Measurements from ENCODE around the gene FAM222A.
A peak's percentile ranks its signal among the peaks of the same experiment; 100 is the strongest.

The FAM222A gene

DNA sequence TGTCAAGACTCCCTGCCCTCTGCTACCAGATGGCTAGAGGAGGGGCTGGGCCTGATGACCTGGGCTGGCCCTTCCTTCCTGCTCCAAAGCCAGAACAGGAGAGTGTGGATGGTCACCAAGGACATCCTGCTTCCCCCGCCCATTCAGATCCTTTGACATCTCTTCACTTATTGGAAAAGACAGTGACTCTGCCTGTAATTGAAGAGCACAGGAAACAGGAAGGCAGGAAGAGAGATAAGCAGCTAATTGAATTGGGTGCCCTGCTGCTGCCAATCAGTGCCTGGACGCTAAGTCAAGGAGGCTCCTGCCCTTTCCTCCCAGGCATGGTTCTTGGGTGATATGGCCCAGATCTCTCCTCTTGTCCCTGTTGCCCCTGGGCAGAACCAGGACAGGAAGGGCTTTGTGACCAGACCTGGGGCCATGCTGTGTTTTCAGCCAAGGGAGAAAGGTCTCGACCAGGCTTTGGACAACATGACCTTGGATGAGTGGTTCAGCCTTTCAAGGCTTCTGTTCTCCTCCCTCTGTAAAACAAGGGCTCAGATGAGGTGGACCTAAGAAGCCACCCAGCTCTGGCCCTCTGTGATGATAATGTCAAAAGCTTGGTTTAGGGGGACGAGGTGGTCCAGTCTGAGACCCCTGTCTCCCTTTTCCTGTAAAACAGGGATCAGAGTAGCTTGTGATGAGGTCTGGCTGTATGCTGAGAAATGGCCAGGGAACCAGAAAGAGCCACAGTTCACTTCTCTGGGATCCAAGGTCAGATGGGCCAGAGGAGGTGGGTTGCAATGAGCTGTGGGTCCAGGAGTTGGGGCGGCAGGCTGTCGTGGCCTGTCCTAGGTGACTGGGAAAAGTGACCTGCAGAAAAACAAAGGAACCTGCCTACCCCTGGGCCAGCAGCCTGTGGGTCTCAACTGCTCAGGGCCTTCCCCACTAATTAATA is 38.8 kb downstream of the FAM222A start:
- TF ChIP-seq ZFP30 (CRISPR knock-in tag; IDR thresholded peaks at IDR 0.05) (no peak), RARB (CRISPR knock-in tag; IDR thresholded peaks at IDR 0.05) (no peak), ESRRG (CRISPR knock-in tag; IDR thresholded peaks at IDR 0.05) (no peak), ZNF70 (CRISPR knock-in tag; IDR thresholded peaks at IDR 0.05) (peak; percentile 100), ZNF565 (CRISPR knock-in tag; conservative IDR thresholded peaks at IDR 0.05; ENCODE audit: low read depth) (peak; percentile 67; the same call in 1 of the 2 replicates), ZNF8 (CRISPR knock-in tag; IDR thresholded peaks at IDR 0.05) (peak; percentile 37), BACH2 (CRISPR knock-in tag; IDR thresholded peaks at IDR 0.05; ENCODE audit: borderline replicate concordance) (no peak), TCF4 (CRISPR knock-in tag; IDR thresholded peaks at IDR 0.05; ENCODE audit: borderline replicate concordance) (peak; percentile 94), PPARA (CRISPR knock-in tag; IDR thresholded peaks at IDR 0.05; ENCODE audit: borderline replicate concordance) (0 out of 2 replicates have a peak, but pooled peaks have one; percentile 36), GLIS3 (CRISPR knock-in tag; IDR thresholded peaks at IDR 0.05) (peak; percentile 75; the same call in 1 of the 2 replicates), ARNTL (CRISPR knock-in tag; IDR thresholded peaks at IDR 0.05; ENCODE audit: borderline replicate concordance, low read depth) (no peak), CSDC2 (CRISPR knock-in tag; IDR thresholded peaks at IDR 0.05) (no peak), OSR1 (CRISPR knock-in tag; IDR thresholded peaks at IDR 0.05) (no peak), ZFP3 (CRISPR knock-in tag; IDR thresholded peaks at IDR 0.05) (no peak), SNAI2 (CRISPR knock-in tag; IDR thresholded peaks at IDR 0.05) (no peak), ZC3H10 (CRISPR knock-in tag; IDR thresholded peaks at IDR 0.05) (no peak), TOX (CRISPR knock-in tag; IDR thresholded peaks at IDR 0.05; ENCODE audit: borderline replicate concordance) (no peak), ISL1 (CRISPR knock-in tag; IDR thresholded peaks at IDR 0.05) (no peak)
- TF ChIP-seq, protein P1, sequence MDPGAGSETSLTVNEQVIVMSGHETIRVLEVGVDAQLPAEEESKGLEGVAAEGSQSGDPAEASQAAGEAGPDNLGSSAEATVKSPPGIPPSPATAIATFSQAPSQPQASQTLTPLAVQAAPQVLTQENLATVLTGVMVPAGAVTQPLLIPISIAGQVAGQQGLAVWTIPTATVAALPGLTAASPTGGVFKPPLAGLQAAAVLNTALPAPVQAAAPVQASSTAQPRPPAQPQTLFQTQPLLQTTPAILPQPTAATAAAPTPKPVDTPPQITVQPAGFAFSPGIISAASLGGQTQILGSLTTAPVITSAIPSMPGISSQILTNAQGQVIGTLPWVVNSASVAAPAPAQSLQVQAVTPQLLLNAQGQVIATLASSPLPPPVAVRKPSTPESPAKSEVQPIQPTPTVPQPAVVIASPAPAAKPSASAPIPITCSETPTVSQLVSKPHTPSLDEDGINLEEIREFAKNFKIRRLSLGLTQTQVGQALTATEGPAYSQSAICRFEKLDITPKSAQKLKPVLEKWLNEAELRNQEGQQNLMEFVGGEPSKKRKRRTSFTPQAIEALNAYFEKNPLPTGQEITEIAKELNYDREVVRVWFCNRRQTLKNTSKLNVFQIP (CRISPR knock-in tag; IDR thresholded peaks at IDR 0.05; ENCODE audit: borderline replicate concordance, low read depth), result no peak
- TF ChIP-seq, protein P2, sequence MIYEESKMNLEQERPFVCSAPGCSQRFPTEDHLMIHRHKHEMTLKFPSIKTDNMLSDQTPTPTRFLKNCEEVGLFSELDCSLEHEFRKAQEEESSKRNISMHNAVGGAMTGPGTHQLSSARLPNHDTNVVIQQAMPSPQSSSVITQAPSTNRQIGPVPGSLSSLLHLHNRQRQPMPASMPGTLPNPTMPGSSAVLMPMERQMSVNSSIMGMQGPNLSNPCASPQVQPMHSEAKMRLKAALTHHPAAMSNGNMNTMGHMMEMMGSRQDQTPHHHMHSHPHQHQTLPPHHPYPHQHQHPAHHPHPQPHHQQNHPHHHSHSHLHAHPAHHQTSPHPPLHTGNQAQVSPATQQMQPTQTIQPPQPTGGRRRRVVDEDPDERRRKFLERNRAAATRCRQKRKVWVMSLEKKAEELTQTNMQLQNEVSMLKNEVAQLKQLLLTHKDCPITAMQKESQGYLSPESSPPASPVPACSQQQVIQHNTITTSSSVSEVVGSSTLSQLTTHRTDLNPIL (CRISPR knock-in tag; IDR thresholded peaks at IDR 0.05; ENCODE audit: low read depth), result 0 out of 2 replicates have a peak, but pooled peaks have one; percentile 34
- TF ChIP-seq, protein P3, sequence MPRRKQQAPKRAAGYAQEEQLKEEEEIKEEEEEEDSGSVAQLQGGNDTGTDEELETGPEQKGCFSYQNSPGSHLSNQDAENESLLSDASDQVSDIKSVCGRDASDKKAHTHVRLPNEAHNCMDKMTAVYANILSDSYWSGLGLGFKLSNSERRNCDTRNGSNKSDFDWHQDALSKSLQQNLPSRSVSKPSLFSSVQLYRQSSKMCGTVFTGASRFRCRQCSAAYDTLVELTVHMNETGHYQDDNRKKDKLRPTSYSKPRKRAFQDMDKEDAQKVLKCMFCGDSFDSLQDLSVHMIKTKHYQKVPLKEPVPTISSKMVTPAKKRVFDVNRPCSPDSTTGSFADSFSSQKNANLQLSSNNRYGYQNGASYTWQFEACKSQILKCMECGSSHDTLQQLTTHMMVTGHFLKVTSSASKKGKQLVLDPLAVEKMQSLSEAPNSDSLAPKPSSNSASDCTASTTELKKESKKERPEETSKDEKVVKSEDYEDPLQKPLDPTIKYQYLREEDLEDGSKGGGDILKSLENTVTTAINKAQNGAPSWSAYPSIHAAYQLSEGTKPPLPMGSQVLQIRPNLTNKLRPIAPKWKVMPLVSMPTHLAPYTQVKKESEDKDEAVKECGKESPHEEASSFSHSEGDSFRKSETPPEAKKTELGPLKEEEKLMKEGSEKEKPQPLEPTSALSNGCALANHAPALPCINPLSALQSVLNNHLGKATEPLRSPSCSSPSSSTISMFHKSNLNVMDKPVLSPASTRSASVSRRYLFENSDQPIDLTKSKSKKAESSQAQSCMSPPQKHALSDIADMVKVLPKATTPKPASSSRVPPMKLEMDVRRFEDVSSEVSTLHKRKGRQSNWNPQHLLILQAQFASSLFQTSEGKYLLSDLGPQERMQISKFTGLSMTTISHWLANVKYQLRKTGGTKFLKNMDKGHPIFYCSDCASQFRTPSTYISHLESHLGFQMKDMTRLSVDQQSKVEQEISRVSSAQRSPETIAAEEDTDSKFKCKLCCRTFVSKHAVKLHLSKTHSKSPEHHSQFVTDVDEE (CRISPR knock-in tag; IDR thresholded peaks at IDR 0.05), result peak; percentile 96
- TF ChIP-seq, protein P4, sequence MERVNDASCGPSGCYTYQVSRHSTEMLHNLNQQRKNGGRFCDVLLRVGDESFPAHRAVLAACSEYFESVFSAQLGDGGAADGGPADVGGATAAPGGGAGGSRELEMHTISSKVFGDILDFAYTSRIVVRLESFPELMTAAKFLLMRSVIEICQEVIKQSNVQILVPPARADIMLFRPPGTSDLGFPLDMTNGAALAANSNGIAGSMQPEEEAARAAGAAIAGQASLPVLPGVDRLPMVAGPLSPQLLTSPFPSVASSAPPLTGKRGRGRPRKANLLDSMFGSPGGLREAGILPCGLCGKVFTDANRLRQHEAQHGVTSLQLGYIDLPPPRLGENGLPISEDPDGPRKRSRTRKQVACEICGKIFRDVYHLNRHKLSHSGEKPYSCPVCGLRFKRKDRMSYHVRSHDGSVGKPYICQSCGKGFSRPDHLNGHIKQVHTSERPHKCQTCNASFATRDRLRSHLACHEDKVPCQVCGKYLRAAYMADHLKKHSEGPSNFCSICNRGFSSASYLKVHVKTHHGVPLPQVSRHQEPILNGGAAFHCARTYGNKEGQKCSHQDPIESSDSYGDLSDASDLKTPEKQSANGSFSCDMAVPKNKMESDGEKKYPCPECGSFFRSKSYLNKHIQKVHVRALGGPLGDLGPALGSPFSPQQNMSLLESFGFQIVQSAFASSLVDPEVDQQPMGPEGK (CRISPR knock-in tag; IDR thresholded peaks at IDR 0.05; ENCODE audit: borderline replicate concordance), result no peak
- TF ChIP-seq, protein P5, sequence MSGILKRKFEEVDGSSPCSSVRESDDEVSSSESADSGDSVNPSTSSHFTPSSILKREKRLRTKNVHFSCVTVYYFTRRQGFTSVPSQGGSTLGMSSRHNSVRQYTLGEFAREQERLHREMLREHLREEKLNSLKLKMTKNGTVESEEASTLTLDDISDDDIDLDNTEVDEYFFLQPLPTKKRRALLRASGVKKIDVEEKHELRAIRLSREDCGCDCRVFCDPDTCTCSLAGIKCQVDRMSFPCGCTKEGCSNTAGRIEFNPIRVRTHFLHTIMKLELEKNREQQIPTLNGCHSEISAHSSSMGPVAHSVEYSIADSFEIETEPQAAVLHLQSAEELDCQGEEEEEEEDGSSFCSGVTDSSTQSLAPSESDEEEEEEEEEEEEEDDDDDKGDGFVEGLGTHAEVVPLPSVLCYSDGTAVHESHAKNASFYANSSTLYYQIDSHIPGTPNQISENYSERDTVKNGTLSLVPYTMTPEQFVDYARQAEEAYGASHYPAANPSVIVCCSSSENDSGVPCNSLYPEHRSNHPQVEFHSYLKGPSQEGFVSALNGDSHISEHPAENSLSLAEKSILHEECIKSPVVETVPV (CRISPR knock-in tag; IDR thresholded peaks at IDR 0.05), result no peak
- peak; percentile 80 for ATAC-seq

DNA sequence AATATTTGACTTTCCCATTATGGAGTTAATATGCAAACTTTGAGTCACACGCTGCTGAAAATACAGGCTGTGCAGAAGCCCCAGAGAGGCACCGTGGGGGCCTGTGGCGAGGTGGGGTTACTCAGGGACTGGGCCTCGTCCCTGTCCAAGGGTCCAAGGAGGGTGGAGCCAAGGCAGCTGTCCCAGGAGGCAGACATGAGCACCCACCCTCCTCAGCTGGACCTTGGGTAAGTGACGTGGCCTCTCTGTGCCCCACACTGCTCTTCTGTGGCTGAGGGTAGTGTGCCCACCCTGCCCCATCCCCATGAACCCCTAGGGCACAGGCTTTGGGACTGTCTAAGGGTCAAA is 39.4 kb downstream of the FAM222A start:
- no peak for ATAC-seq
- no peak for TF ChIP-seq ZNF565 (CRISPR knock-in tag; conservative IDR thresholded peaks at IDR 0.05; ENCODE audit: low read depth)

All from SK-N-SH treated with all-trans-retinoic acid at 6 μM for 48 hours (cell line).